Ishikawa (cell line): Measurements from ENCODE around the gene ZDHHC6.

Source experiments
- CEBPB ChIP-seq: IDR thresholded peaks from 2 replicates; pipeline ENCODE4 v1.6.1; 2012
- CREB1 ChIP-seq: IDR thresholded peaks from 2 replicates; pipeline ENCODE4 v1.6.1; 2012; ENCODE audit warnings: low read depth
- EGR1 ChIP-seq: IDR thresholded peaks from 2 replicates; pipeline ENCODE4 v1.6.1; 2012
- EP300 ChIP-seq: IDR thresholded peaks from 2 replicates; pipeline ENCODE4 v1.6.1; 2012; ENCODE audit warnings: borderline replicate concordance
- FOXM1 ChIP-seq: IDR thresholded peaks from 2 replicates; pipeline ENCODE4 v1.6.1; 2012; ENCODE audit warnings: low read depth, borderline replicate concordance
- NFIC ChIP-seq: IDR thresholded peaks from 2 replicates; pipeline ENCODE4 v1.6.1; 2012
- RAD21 ChIP-seq: IDR thresholded peaks from 2 replicates; pipeline ENCODE4 v1.6.1; 2012; ENCODE audit warnings: low read depth
- TAF1 ChIP-seq: IDR thresholded peaks from 2 replicates; pipeline ENCODE4 v1.6.1; 2012; ENCODE audit warnings: low read depth, mild to moderate bottlenecking
- TCF12 ChIP-seq: IDR thresholded peaks from 2 replicates; pipeline ENCODE4 v1.6.1; 2012; ENCODE audit warnings: low read depth
- TEAD4 ChIP-seq: IDR thresholded peaks from 2 replicates; pipeline ENCODE4 v1.6.1; 2012
- YY1 ChIP-seq: IDR thresholded peaks from 2 replicates; pipeline ENCODE4 v1.6.1; 2012; ENCODE audit warnings: low read depth
- ZBTB7A ChIP-seq: IDR thresholded peaks from 2 replicates; pipeline ENCODE4 v1.6.1; 2012; ENCODE audit warnings: low read depth
- TF ChIP-seq, protein P1 (sequence below): IDR thresholded peaks from 2 replicates; pipeline ENCODE4 v1.6.1; 2012
- TF ChIP-seq, protein P2 (sequence below): IDR thresholded peaks from 2 replicates; pipeline ENCODE4 v1.6.1; 2012
- TF ChIP-seq, protein P3 (sequence below): IDR thresholded peaks from 2 replicates; pipeline ENCODE4 v1.6.1; 2012; ENCODE audit warnings: low read depth, mild to moderate bottlenecking

Gene ZDHHC6

DNA sequence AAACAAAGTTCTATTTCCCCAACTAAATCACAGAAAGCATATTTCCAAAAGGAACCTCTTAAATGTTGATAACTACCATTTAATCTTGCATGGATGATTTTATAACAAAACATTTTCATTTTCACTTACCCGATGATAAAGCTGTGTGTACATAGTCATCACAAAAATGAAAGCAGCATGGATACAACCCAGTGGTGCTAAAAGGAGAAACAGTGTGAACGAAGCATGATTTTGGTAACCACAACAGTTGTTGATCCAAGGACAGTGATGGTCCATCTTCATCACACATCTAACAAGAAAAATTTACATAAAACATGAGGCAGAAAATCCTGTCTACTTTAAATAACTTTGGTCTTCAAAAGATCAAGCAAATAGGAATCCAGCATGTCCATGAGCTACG, 4.7 kb downstream of the ZDHHC6 start:
- TF ChIP-seq, protein P1, sequence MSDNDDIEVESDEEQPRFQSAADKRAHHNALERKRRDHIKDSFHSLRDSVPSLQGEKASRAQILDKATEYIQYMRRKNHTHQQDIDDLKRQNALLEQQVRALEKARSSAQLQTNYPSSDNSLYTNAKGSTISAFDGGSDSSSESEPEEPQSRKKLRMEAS = no peak
- TF ChIP-seq TEAD4 (no peak), NFIC (no peak), ZBTB7A (no peak), EGR1 (no peak), FOXM1 (no peak), EP300 (no peak), TCF12 (no peak), CREB1 (no peak), RAD21 (no peak), YY1 (no peak), TAF1 (no peak), CEBPB (no peak)
- TF ChIP-seq, protein P2, sequence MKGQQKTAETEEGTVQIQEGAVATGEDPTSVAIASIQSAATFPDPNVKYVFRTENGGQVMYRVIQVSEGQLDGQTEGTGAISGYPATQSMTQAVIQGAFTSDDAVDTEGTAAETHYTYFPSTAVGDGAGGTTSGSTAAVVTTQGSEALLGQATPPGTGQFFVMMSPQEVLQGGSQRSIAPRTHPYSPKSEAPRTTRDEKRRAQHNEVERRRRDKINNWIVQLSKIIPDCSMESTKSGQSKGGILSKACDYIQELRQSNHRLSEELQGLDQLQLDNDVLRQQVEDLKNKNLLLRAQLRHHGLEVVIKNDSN = no peak
- TF ChIP-seq, protein P3, sequence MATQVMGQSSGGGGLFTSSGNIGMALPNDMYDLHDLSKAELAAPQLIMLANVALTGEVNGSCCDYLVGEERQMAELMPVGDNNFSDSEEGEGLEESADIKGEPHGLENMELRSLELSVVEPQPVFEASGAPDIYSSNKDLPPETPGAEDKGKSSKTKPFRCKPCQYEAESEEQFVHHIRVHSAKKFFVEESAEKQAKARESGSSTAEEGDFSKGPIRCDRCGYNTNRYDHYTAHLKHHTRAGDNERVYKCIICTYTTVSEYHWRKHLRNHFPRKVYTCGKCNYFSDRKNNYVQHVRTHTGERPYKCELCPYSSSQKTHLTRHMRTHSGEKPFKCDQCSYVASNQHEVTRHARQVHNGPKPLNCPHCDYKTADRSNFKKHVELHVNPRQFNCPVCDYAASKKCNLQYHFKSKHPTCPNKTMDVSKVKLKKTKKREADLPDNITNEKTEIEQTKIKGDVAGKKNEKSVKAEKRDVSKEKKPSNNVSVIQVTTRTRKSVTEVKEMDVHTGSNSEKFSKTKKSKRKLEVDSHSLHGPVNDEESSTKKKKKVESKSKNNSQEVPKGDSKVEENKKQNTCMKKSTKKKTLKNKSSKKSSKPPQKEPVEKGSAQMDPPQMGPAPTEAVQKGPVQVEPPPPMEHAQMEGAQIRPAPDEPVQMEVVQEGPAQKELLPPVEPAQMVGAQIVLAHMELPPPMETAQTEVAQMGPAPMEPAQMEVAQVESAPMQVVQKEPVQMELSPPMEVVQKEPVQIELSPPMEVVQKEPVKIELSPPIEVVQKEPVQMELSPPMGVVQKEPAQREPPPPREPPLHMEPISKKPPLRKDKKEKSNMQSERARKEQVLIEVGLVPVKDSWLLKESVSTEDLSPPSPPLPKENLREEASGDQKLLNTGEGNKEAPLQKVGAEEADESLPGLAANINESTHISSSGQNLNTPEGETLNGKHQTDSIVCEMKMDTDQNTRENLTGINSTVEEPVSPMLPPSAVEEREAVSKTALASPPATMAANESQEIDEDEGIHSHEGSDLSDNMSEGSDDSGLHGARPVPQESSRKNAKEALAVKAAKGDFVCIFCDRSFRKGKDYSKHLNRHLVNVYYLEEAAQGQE = no peak

DNA sequence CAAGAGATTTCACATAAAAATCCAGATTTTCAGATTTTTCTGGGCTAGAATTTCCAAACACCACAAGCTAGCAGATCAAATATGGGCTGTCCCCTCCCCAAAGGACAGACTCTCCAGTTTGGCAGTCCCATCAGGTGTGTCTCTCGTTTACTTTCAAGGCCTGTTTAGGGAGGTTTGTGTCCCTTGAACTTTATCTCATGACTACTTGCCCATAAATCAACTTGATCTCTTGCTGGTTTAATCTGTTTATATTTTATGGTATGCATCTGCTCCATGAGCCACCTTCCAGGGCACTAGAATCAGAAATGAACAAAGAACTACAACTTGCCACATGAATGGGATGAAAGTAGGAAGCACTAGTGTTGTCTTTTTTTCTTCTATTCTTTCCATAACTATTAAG, 5.2 kb downstream of the ZDHHC6 start:
- TF ChIP-seq, protein P3 = no peak
- TF ChIP-seq NFIC = no peak
- TF ChIP-seq EGR1 = no peak
- no peak for TF ChIP-seq TEAD4
- no peak for TF ChIP-seq FOXM1
- TF ChIP-seq CEBPB = no peak
- TF ChIP-seq EP300 = no peak

DNA sequence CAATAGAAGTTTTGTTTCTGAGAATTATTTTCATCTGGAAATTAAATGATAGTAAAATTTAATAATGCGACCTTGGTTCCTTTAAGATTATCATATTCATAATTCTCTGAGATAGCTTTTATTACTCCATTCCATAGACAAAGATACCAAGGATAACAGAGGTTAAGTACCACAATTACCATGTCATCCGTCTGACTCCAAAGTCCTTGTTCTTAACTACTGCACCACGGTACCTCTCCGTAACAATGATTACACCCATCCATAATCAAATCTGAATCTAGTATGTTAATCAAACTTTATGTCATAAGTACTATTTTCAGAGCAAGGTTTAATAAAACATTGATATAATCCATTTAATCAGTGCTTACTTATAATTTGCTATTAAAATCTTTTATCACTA, 8.4 kb downstream of the ZDHHC6 start:
- TF ChIP-seq NFIC (no peak), FOXM1 (no peak), CEBPB (no peak), TAF1 (no peak), EP300 (no peak), TEAD4 (no peak), TCF12 (no peak), EGR1 (no peak), ZBTB7A (no peak), CREB1 (no peak), RAD21 (no peak), YY1 (no peak)
- TF ChIP-seq, protein P2 = no peak
- TF ChIP-seq, protein P1 = no peak
- TF ChIP-seq, protein P3 = no peak

DNA sequence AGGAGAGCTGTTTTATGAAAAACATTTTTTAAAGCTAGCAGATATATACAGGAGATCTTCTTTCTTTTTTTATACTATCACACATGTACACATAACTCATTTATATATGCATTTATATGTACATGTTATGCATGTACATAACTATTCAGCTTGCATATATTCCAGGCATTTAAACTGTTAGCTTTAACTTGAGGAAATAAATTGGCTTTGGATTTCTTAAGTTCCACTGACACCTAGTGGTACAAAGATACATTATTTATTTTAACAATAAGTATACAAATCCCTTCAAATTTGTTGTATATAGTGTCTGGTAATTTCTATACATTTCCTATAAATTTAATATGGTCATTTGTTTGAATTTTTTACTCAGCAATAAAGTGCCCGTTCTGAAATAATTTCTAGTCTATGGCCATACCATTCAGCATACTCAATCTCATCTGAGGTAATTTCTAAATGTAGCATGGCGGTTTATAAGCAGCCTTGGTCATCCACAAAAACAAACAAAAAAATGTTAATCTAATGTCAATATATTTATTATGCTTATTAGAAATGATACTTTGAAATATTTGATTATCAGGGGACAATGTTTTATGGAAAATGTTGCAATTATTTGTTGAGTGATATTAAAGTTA, 11.6 kb downstream of the ZDHHC6 start:
- TF ChIP-seq, protein P1 = no peak
- TF ChIP-seq RAD21 = peak; percentile 44
